HCT116 (cell line): ENCODE data around the gene PSMG1. TPM values are rescaled to one million over a fixed set of nuclear protein-coding genes. Genes with fewer than 3 reads are reported as not detected.

Source experiments
- ATAC-seq: fragments of 200-7000 bp; cut with Tn5 transposase; 2 replicates; pipeline ENCODE4 v1.9.1; 2020; ENCODE audit warnings: mild to moderate bottlenecking, moderate library complexity
- BruUV-seq: library from RNA; stranded (reverse); fragments of 400-500 nt; replicated peaks from 2 replicates; lab custom pipeline; 2021; lab: Mats Ljungman, UMichigan
- CTCF ChIA-PET: fragments of 300-600 bp; sonication (Branson Sonifier 250); formaldehyde crosslinking; loops from one replicate; lab custom pipeline; 2021; ENCODE audit warnings: antibody characterized with exemption; lab: Charles Lee
- POLR2A ChIA-PET: fragments of 300-600, 350-600 bp; sonication (Branson Sonifier 250); formaldehyde crosslinking; loops from one replicate; lab custom pipeline; 2021; ENCODE audit warnings: antibody characterized with exemption; lab: Charles Lee
- RAD21 ChIA-PET, 2 experiments: fragments of 300-600 bp; sonication (Branson Sonifier 250); formaldehyde crosslinking; loops; one replicate each; lab custom pipeline; 2023; ENCODE audit warnings: low total read pairs in 2 of 2; ENCODE audit not compliant: uncharacterized antibody in 2 of 2, unreplicated experiment in 2 of 2, low non-redundant PET in 1 of 2; lab: Charles Lee
- DNase-seq: peaks from one replicate; pipeline ENCODE4 v3.0.0-alpha.2; 2010; ENCODE audit warnings: low read depth, low spot score
- H2AFZ ChIP-seq: fragments of 200-600 bp; shearing (Covaris generic), sonication (generic); 2 replicates; pipeline ENCODE4 v1.6.1; 2017; ENCODE audit warnings: low read depth, mixed run types, mixed read lengths, antibody characterized with exemption, low read length; ENCODE audit not compliant: poor library complexity, severe bottlenecking
- H3K27ac ChIP-seq: 2 replicates; pipeline ENCODE4 v1.5.1; 2012; ENCODE audit warnings: low read depth, low read length
- H3K27me3 ChIP-seq: fragments of 200-600 bp; sonication (generic); 2 replicates; pipeline ENCODE4 v1.6.1; 2016; ENCODE audit warnings: mixed run types, low read length, mixed read lengths; ENCODE audit not compliant: insufficient read depth
- H3K36me3 ChIP-seq, 2 experiments: fragments of 200-500 bp in 1 of 2; fragments of 200-600 bp in 1 of 2; sonication (Bioruptor generic) in 1 of 2; sonication (generic) in 1 of 2; 2 replicates each; pipeline versions ENCODE4 v1.5.1 to v1.6.1; 2014 to 2016; ENCODE audit warnings: low read length in 2 of 2, inconsistent platforms in 1 of 2, mixed read lengths in 1 of 2, mixed run types in 1 of 2; ENCODE audit not compliant: insufficient read depth in 2 of 2, control insufficient read depth in 1 of 2
- H3K4me1 ChIP-seq, 2 experiments: fragments of 200-600 bp in 1 of 2; sonication (generic) in 1 of 2; 2 replicates each; pipeline versions ENCODE4 v1.5.1 to v1.6.1; 2012 to 2017; ENCODE audit warnings: low read length in 2 of 2, inconsistent platforms in 1 of 2, mild to moderate bottlenecking in 1 of 2, mixed read lengths in 1 of 2, mixed run types in 1 of 2, moderate library complexity in 1 of 2; ENCODE audit not compliant: insufficient read depth in 2 of 2, control insufficient read depth in 1 of 2
- H3K4me2 ChIP-seq: fragments of 200-600 bp; sonication (generic); 2 replicates; pipeline ENCODE4 v1.6.1; 2017; ENCODE audit warnings: mixed run types, low read length, mixed read lengths
- H3K4me3 ChIP-seq, 2 experiments: fragments of 200-600 bp in 1 of 2; sonication (generic) in 1 of 2; replicated peaks in 1 of 2; 2 replicates each; pipeline ENCODE4 v1.5.1; 2011 to 2016; ENCODE audit warnings: low read length in 2 of 2, control low read depth in 1 of 2, low read depth in 1 of 2, mild to moderate bottlenecking in 1 of 2, mixed read lengths in 1 of 2, mixed run types in 1 of 2
- H3K79me2 ChIP-seq: fragments of 200-600 bp; sonication (generic); 2 replicates; pipeline ENCODE4 v1.6.1; 2017; ENCODE audit warnings: mild to moderate bottlenecking, mixed run types, low read length, moderate library complexity, mixed read lengths; ENCODE audit not compliant: insufficient read depth
- H3K9ac ChIP-seq: fragments of 200-600 bp; sonication (generic); 2 replicates; pipeline ENCODE4 v1.6.1; 2016; ENCODE audit warnings: low read length, mixed read lengths
- H3K9me2 ChIP-seq: fragments of 200-600 bp; sonication (generic), shearing (Covaris generic); 2 replicates; pipeline ENCODE4 v1.6.1; 2017; ENCODE audit warnings: mixed run types, mild to moderate bottlenecking, moderate library complexity; ENCODE audit not compliant: insufficient read depth
- H3K9me3 ChIP-seq, 2 experiments: fragments of 200-500 bp in 1 of 2; fragments of 200-600 bp in 1 of 2; sonication (Bioruptor generic) in 1 of 2; sonication (generic) in 1 of 2; 2 replicates each; pipeline ENCODE4 v1.6.1; 2014 to 2017; ENCODE audit warnings: low read length in 2 of 2, mixed read lengths in 2 of 2, inconsistent platforms in 1 of 2, low read depth in 1 of 2, mild to moderate bottlenecking in 1 of 2, mixed run types in 1 of 2, moderate library complexity in 1 of 2; ENCODE audit not compliant: control insufficient read depth in 1 of 2, insufficient read depth in 1 of 2
- H4K20me1 ChIP-seq: fragments of 200-600 bp; sonication (generic), shearing (Covaris generic); 2 replicates; pipeline ENCODE4 v1.6.1; 2017; ENCODE audit warnings: mixed run types, mild to moderate bottlenecking, moderate library complexity; ENCODE audit not compliant: insufficient read depth
- CTCF ChIP-seq, 3 experiments: fragments of 200-600 bp in 1 of 3; sonication (generic) in 1 of 3; IDR thresholded peaks in 2 of 3; conservative IDR thresholded peaks in 1 of 3; 2 replicates each; pipeline ENCODE4 v1.5.1; 2012 to 2017; ENCODE audit warnings: low read depth in 2 of 3, low read length in 2 of 3, antibody characterized with exemption in 1 of 3, borderline replicate concordance in 1 of 3, control low read depth in 1 of 3, mild to moderate bottlenecking in 1 of 3, mixed read lengths in 1 of 3, mixed run types in 1 of 3, moderate library complexity in 1 of 3; ENCODE audit not compliant: insufficient read depth in 1 of 3
- EZH2 ChIP-seq: fragments of 200-600 bp; sonication (generic); IDR thresholded peaks from 2 replicates; pipeline ENCODE4 v1.6.1; 2017; ENCODE audit warnings: antibody characterized with exemption, mixed run types
- EZH2phosphoT487 ChIP-seq: fragments of 200-600 bp; IDR thresholded peaks from 2 replicates; pipeline ENCODE4 v1.6.1; 2018; ENCODE audit warnings: antibody characterized with exemption, borderline replicate concordance
- POLR2AphosphoS5 ChIP-seq: IDR thresholded peaks from 2 replicates; pipeline ENCODE4 v1.6.1; 2011; ENCODE audit warnings: mild to moderate bottlenecking, low read depth, low read length, moderate library complexity
- ZNF274 ChIP-seq: fragments of 200-500 bp; sonication (Bioruptor generic); IDR thresholded peaks from 2 replicates; pipeline ENCODE4 v1.6.1; 2014; ENCODE audit warnings: mild to moderate bottlenecking, low read depth, low read length, inconsistent platforms
- intact Hi-C: fragments of 100-400 bp; cut with micrococcal nuclease; formaldehyde crosslinking; loops from 2 replicates; pipeline ENCODE4 v1.10.0; 2022
- total RNA-seq: library from RNA; stranded (reverse); gene quantifications from one replicate; pipeline ENCODE4 v1.2.1, GENCODE V29; 2021; ENCODE audit not compliant: unreplicated experiment

PSMG1 gene
- total RNA-seq, 1 experiment from 2014 or later: 83.7 TPM

- H3K4me3 ChIP-seq: no peak overlapping the region
- CTCF ChIA-PET: no interaction called here
- no TSS peak for BruUV-seq
- peaks cover 84% of the 10 kb centered on the region for H3K79me2 ChIP-seq
- H3K4me1 ChIP-seq: peaks cover 4 to 10% of the 10 kb centered on the region in 2 experiments; a peak in 3 of 4 replicates
- H3K36me3 ChIP-seq: peaks cover 20 to 51% of the 10 kb centered on the region in 2 experiments; a peak in 3 of 4 replicates
- RAD21 ChIA-PET: no interaction called here
- no peaks in the 10 kb centered on the region for H3K9me2 ChIP-seq
- no peaks in the 10 kb centered on the region for H3K27me3 ChIP-seq
- TF ChIP-seq EZH2: no peak
- TF ChIP-seq EZH2phosphoT487: no peak
- intact Hi-C loops: no loop called here
- ATAC-seq (no peak), DNase-seq (no peak)
- no peak overlapping the region for H3K27ac ChIP-seq
- peaks cover 6% of the 10 kb centered on the region; the same call in 1 of the 2 replicates for H4K20me1 ChIP-seq
- H3K9me3 ChIP-seq: no peaks in the 10 kb centered on the region
- H3K4me2 ChIP-seq: no peak overlapping the region
- POLR2A ChIA-PET: no interaction called here
- no peak overlapping the region for H2AFZ ChIP-seq
- no peak overlapping the region for H3K9ac ChIP-seq
Measured at GRCh38 chr21:39178421-39178820, 4.8 kb downstream of the PSMG1 start.

- no peak for DNase-seq
- H3K36me3 ChIP-seq: peaks cover 22 to 55% of the 10 kb centered on the region in 2 experiments; a peak in 3 of 4 replicates
- no TSS peak for BruUV-seq
- RAD21 ChIA-PET: no interaction called here
- H3K79me2 ChIP-seq: peaks cover 65% of the 10 kb centered on the region
- H3K4me3 ChIP-seq: no peak overlapping the region
- H3K4me2 ChIP-seq: no peak overlapping the region
- no peak for TF ChIP-seq EZH2
- no peak for TF ChIP-seq POLR2AphosphoS5
- TF ChIP-seq CTCF (IDR thresholded peaks at IDR 0.05 in 2 of 3, conservative IDR thresholded peaks at IDR 0.05 in 1 of 3; ENCODE audit: borderline replicate concordance in 1 of 3, insufficient read depth in 1 of 3, low read depth in 2 of 3, low read length in 2 of 3): no peak
- TF ChIP-seq ZNF274: no peak
- TF ChIP-seq, all 23 proteins: peak for 0
- no peaks in the 10 kb centered on the region for H3K4me1 ChIP-seq
- no peaks in the 10 kb centered on the region for H3K27me3 ChIP-seq
- no peak overlapping the region for H3K9ac ChIP-seq
- intact Hi-C loops: no loop called here
- no peak for ATAC-seq
- no peak overlapping the region for H2AFZ ChIP-seq
- ChIA-PET POLR2A (no interaction called here), CTCF (interaction anchor here (0.9 to 1.5 kb wide), 3 partner anchors 23 to 671 kb away, joined by 3 to 4 read pairs (median 4); no protein-coding TSS in a partner anchor)
- no peak overlapping the region for H3K27ac ChIP-seq
- no peaks in the 10 kb centered on the region for H3K9me2 ChIP-seq
- peaks cover 5% of the 10 kb centered on the region; the same call in 1 of the 2 replicates for H4K20me1 ChIP-seq
- no peaks in the 10 kb centered on the region for H3K9me3 ChIP-seq
Measured at GRCh38 chr21:39176271-39176709, 7.0 kb downstream of the PSMG1 start.
